T1000 (cell line): ENCODE data around the gene PRUNE2.

Experiments
- DNase-seq: peaks from one replicate; lab custom pipeline; 2025; ENCODE audit warnings: mixed read lengths; lab: John Stamatoyannopoulos, UW

Gene PRUNE2

GRCh38 chr9:76901801-76902200, 4.1 kb downstream of the PRUNE2 start:
- no peak for DNase-seq

- DNase-seq: no peak
These were observed 5.0 kb downstream of the PRUNE2 start for GRCh38 chr9:76900884-76901440.

- no peak for DNase-seq
These were observed 7.1 kb downstream of the PRUNE2 start for GRCh38 chr9:76898786-76899185.

- no peak for DNase-seq
These were observed 7.9 kb downstream of the PRUNE2 start for GRCh38 chr9:76897804-76898525.

GRCh38 chr9:76896035-76896434, 9.9 kb downstream of the PRUNE2 start:
- DNase-seq: no peak

- DNase-seq: no peak
These were observed 10.7 kb downstream of the PRUNE2 start for GRCh38 chr9:76895186-76895585.

- no peak for DNase-seq
These were observed 11.7 kb downstream of the PRUNE2 start for GRCh38 chr9:76894198-76894597.

- no peak for DNase-seq
These were observed 12.4 kb downstream of the PRUNE2 start for GRCh38 chr9:76893395-76893932.

- DNase-seq: no peak
These were observed 14.0 kb downstream of the PRUNE2 start for GRCh38 chr9:76891874-76892273.

GRCh38 chr9:76891279-76891678, 14.6 kb downstream of the PRUNE2 start:
- DNase-seq: no peak

GRCh38 chr9:76887951-76888350, 18.0 kb downstream of the PRUNE2 start:
- DNase-seq: no peak

- DNase-seq: no peak
These were observed 18.7 kb downstream of the PRUNE2 start for GRCh38 chr9:76887003-76887821.

GRCh38 chr9:76886318-76886717, 19.6 kb downstream of the PRUNE2 start:
- DNase-seq: no peak

GRCh38 chr9:76884823-76885222, 21.1 kb downstream of the PRUNE2 start:
- DNase-seq: no peak

- no peak for DNase-seq
These were observed 22.5 kb downstream of the PRUNE2 start for GRCh38 chr9:76883341-76883855.

GRCh38 chr9:76882686-76883085, 23.2 kb downstream of the PRUNE2 start:
- no peak for DNase-seq

GRCh38 chr9:76880210-76880609, 25.7 kb downstream of the PRUNE2 start:
- no peak for DNase-seq

- no peak for DNase-seq
These were observed 27.0 kb downstream of the PRUNE2 start for GRCh38 chr9:76878933-76879332.

- no peak for DNase-seq
These were observed 28.0 kb downstream of the PRUNE2 start for GRCh38 chr9:76877961-76878360.

GRCh38 chr9:76876098-76876497, 29.8 kb downstream of the PRUNE2 start:
- no peak for DNase-seq

GRCh38 chr9:76873821-76874220, 32.1 kb downstream of the PRUNE2 start:
- DNase-seq: no peak

- DNase-seq: no peak
These were observed 32.7 kb downstream of the PRUNE2 start for GRCh38 chr9:76873056-76873792.
